ENCODE data around the gene SNTB2.

GRCh38 chr16:69329369-69330285 lies 142.7 kb downstream of the SNTB2 start:
- TF ChIP-seq RFX1 (IDR thresholded peaks at IDR 0.05) (no peak), ZBTB33 (CRISPR knock-in tag; IDR thresholded peaks at IDR 0.05) (no peak), ZNF879 (CRISPR knock-in tag; IDR thresholded peaks at IDR 0.05) (peak; percentile 4; the same call in 1 of the 2 replicates), ZMAT3 (CRISPR knock-in tag; conservative IDR thresholded peaks at IDR 0.05) (no peak), ZNF225 (CRISPR knock-in tag; IDR thresholded peaks at IDR 0.05) (no peak), GABPA (IDR thresholded peaks at IDR 0.05; ENCODE audit: low read depth, low read length) (no peak), GABPA (CRISPR knock-in tag; IDR thresholded peaks at IDR 0.05; ENCODE audit: low read depth) (0 out of 2 replicates have a peak, but pooled peaks have one; percentile 3)
- TF ChIP-seq, protein P1, sequence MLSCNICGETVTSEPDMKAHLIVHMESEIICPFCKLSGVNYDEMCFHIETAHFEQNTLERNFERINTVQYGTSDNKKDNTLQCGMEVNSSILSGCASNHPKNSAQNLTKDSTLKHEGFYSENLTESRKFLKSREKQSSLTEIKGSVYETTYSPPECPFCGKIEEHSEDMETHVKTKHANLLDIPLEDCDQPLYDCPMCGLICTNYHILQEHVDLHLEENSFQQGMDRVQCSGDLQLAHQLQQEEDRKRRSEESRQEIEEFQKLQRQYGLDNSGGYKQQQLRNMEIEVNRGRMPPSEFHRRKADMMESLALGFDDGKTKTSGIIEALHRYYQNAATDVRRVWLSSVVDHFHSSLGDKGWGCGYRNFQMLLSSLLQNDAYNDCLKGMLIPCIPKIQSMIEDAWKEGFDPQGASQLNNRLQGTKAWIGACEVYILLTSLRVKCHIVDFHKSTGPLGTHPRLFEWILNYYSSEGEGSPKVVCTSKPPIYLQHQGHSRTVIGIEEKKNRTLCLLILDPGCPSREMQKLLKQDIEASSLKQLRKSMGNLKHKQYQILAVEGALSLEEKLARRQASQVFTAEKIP (CRISPR knock-in tag; IDR thresholded peaks at IDR 0.05; ENCODE audit: borderline replicate concordance) = no peak
